Tibial nerve (tissue), 4 donors: ENCODE data around the gene TOX2.

Experiments
- EP300 ChIP-seq, 2 donors: sonication (generic); formaldehyde crosslinking; IDR thresholded peaks; one replicate each; pipeline ENCODE4 v1.6.1; 2017; ENCODE audit warnings: antibody characterized with exemption in 2 of 2, mild to moderate bottlenecking in 1 of 2
- POLR2A ChIP-seq, 2 donors: fragments of 450-650 bp; IDR thresholded peaks; one replicate each; pipeline ENCODE4 v1.6.1; 2017; ENCODE audit warnings: antibody characterized with exemption in 2 of 2, mild to moderate bottlenecking in 2 of 2, moderate library complexity in 2 of 2
- TF ChIP-seq, protein P1 (sequence below), 5 experiments: fragments of 200-600 bp in 3 of 5; fragments of 450-650 bp in 2 of 5; sonication (generic) in 3 of 5; IDR thresholded peaks; one replicate each; pipeline ENCODE4 v1.5.1; 2016 to 2019; ENCODE audit warnings: antibody characterized with exemption in 5 of 5, mild to moderate bottlenecking in 3 of 5, moderate library complexity in 2 of 5

DNA sequence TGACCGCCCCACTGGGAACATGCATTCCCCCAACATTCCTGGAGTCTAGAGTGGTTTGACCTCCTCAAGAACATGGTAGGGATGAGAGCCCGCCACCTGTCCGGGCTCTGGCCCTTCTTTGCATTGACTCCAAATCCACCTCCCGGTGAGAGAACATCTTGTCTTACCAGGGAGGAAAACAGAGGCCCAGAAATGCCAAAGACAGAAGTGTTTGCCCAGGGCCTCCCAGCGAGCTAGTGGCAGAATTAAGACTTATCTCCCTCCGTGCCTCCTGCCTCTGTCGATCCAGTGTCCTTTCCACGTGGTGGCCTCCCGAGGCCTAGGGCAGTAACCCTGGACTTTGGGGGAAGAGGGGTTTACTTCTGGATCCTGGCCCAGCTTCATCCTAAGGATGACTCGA, 137.5 kb downstream of the TOX2 start:
- TF ChIP-seq, protein P1, sequence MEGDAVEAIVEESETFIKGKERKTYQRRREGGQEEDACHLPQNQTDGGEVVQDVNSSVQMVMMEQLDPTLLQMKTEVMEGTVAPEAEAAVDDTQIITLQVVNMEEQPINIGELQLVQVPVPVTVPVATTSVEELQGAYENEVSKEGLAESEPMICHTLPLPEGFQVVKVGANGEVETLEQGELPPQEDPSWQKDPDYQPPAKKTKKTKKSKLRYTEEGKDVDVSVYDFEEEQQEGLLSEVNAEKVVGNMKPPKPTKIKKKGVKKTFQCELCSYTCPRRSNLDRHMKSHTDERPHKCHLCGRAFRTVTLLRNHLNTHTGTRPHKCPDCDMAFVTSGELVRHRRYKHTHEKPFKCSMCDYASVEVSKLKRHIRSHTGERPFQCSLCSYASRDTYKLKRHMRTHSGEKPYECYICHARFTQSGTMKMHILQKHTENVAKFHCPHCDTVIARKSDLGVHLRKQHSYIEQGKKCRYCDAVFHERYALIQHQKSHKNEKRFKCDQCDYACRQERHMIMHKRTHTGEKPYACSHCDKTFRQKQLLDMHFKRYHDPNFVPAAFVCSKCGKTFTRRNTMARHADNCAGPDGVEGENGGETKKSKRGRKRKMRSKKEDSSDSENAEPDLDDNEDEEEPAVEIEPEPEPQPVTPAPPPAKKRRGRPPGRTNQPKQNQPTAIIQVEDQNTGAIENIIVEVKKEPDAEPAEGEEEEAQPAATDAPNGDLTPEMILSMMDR (IDR thresholded peaks at IDR 0.05): no peak
- TF ChIP-seq POLR2A (IDR thresholded peaks at IDR 0.05) (no peak), EP300 (IDR thresholded peaks at IDR 0.05) (no peak)
